Neutrophil (primary cell): ENCODE measurements around the gene TSKS.
A peak's percentile ranks its signal among the peaks of the same experiment; 100 is the strongest.

Experiments used
- H3K27ac ChIP-seq: fragments of 200-600 bp; sonication (generic); 2 replicates; pipeline ENCODE4 v1.5.1; 2016; ENCODE audit warnings: mild to moderate bottlenecking, moderate library complexity
- H3K27me3 ChIP-seq: fragments of 200-600 bp; sonication (generic); 2 replicates; pipeline ENCODE4 v1.6.0; 2016; ENCODE audit warnings: mild to moderate bottlenecking
- H3K36me3 ChIP-seq: fragments of 200-600 bp; sonication (generic); 2 replicates; pipeline ENCODE4 v1.5.1; 2017
- H3K4me1 ChIP-seq, 2 experiments: fragments of 200-600 bp in 1 of 2; sonication (generic) in 1 of 2; 1 replicate in 1 of 2; 2 replicates in 1 of 2; pipeline versions ENCODE4 v1.5.1 to v1.6.1; 2013 to 2016; ENCODE audit warnings: low read depth in 1 of 2, low read length in 1 of 2, mild to moderate bottlenecking in 1 of 2, moderate library complexity in 1 of 2; ENCODE audit not compliant: control insufficient read depth in 1 of 2, insufficient read depth in 1 of 2
- H3K4me3 ChIP-seq, 2 experiments: fragments of 200-600 bp in 1 of 2; sonication (generic) in 1 of 2; 1 replicate in 1 of 2; 2 replicates in 1 of 2; pipeline ENCODE4 v1.5.1; 2013 to 2016; ENCODE audit warnings: low read depth in 1 of 2, low read length in 1 of 2, mild to moderate bottlenecking in 1 of 2, moderate library complexity in 1 of 2
- H3K9me3 ChIP-seq: fragments of 200-600 bp; sonication (generic); 2 replicates; pipeline ENCODE4 v1.5.1; 2016
- TF ChIP-seq, protein P1 (sequence below): fragments of 200-600 bp; sonication (generic); IDR thresholded peaks from 2 replicates; pipeline ENCODE4 v1.5.1; 2016; ENCODE audit warnings: antibody characterized with exemption

The TSKS gene

DNA sequence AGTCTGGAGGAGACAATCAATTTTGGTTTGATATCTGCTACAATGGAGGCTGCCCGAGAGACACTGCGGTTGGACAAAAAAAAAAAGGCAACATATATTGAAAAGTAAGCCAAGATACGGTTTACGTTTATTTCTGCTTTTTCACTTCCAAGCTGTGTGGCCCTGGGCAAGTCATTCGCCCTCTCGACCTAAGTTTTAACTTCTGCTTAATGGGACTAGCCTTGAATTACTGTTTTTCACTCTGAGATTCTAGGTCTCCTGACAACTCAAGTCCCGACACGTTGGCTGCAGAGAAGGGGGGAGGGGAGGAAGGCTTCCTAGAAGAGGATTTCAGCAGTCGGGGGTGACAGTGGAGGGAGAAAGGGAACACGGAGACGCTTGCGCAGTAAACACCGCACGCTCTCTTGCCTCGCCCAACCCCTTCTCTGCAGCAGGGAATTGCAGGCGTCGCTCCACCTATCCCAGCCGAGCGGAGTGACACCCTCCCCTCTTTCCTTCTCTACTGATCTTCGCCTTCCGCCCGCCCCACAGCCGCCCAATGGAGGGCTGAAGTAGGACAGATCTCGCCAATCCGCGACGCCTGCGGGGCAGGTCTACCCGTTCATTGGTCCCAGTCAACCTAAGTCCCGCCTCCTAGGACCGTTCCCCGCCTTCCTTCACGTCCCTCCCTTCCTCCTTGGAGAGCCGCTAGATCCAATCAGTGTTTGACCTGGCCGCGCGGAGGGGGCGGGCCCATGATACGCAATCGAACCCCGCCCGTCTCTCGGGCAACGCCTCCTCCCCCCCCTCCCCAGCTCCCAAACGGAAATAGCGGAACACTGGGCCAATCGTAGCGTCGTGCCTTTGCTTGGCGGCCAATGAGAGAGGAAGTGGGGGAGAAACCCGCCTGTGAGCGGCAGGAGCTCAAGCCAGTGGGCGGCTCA, 3.2 kb upstream of the TSKS start:
- peaks cover 7% of the 10 kb centered on the region for H3K36me3 ChIP-seq
- peaks cover 25 to 30% of the 10 kb centered on the region in 2 experiments for H3K4me1 ChIP-seq
- TF ChIP-seq, protein P1, sequence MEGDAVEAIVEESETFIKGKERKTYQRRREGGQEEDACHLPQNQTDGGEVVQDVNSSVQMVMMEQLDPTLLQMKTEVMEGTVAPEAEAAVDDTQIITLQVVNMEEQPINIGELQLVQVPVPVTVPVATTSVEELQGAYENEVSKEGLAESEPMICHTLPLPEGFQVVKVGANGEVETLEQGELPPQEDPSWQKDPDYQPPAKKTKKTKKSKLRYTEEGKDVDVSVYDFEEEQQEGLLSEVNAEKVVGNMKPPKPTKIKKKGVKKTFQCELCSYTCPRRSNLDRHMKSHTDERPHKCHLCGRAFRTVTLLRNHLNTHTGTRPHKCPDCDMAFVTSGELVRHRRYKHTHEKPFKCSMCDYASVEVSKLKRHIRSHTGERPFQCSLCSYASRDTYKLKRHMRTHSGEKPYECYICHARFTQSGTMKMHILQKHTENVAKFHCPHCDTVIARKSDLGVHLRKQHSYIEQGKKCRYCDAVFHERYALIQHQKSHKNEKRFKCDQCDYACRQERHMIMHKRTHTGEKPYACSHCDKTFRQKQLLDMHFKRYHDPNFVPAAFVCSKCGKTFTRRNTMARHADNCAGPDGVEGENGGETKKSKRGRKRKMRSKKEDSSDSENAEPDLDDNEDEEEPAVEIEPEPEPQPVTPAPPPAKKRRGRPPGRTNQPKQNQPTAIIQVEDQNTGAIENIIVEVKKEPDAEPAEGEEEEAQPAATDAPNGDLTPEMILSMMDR: peak; percentile 42
- no peaks in the 10 kb centered on the region for H3K9me3 ChIP-seq
- H3K4me3 ChIP-seq: peak overlapping the region; percentile 79 to 97
- peak overlapping the region; percentile 97 for H3K27ac ChIP-seq
- no peaks in the 10 kb centered on the region for H3K27me3 ChIP-seq

DNA sequence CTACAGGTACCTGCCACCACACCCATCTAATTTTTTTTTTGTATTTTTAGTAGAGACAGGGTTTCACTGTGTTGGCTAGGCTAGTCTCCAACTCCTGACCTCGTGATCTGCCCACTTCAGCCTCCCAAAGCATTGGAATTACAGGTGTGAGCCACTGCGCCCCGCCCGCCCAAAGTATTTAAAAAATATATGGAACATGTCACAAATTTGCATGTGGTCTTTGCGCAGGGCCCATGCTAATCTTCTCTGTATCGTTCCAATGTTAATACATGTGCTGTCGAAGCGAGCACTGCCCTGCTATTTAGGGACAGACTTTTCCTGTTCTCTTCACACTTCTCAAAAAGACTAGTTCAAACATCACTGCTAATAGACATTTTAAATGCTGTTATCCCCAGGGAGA, 1.2 kb upstream of the TSKS start:
- H3K27me3 ChIP-seq: no peaks in the 10 kb centered on the region
- TF ChIP-seq, protein P1: no peak
- no peaks in the 10 kb centered on the region for H3K36me3 ChIP-seq
- no peak overlapping the region for H3K4me3 ChIP-seq
- H3K27ac ChIP-seq: no peak overlapping the region
- H3K4me1 ChIP-seq: peaks cover 25 to 30% of the 10 kb centered on the region in 2 experiments
- H3K9me3 ChIP-seq: no peaks in the 10 kb centered on the region

DNA sequence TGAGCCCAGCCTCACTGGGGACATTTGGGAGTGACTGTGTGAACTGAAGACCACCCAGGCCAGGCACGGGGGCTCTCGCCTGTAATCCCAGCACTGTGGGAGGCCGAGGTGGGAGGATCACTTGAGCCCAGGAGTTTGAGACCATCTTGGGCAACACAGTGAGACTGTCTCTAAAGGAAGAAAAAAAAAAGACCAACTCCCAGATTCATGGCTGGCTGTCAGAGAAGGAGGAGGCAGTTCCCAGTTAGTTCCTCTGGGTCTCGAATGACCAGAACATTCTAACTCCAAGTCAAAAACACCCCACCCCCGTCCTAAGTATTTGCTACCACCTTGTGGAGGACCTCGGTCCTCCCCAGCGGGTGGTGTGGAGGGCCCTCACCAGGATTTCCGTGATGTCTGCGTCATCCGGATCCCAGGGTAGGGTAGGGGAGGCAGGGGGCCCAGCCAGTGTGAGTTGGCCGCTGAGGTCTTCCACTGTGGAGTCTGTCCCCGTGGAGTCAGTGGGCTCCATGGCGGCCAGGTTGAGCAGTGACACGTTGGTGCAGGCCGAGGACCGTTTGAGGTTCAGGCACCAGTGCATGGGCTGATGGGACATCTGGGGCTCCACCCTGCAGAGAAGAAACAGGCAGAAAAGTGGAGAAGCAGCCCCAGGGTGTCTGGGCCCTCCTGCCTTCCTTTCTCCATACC, 1.3 kb downstream of the TSKS start:
- TF ChIP-seq, protein P1: no peak
- Histone ChIP-seq H3K9me3 (no peaks in the 10 kb centered on the region), H3K27ac (no peak overlapping the region), H3K4me1 (peaks cover 10 to 12% of the 10 kb centered on the region in 2 experiments), H3K36me3 (no peaks in the 10 kb centered on the region), H3K4me3 (no peak overlapping the region), H3K27me3 (peaks cover 8% of the 10 kb centered on the region)

DNA sequence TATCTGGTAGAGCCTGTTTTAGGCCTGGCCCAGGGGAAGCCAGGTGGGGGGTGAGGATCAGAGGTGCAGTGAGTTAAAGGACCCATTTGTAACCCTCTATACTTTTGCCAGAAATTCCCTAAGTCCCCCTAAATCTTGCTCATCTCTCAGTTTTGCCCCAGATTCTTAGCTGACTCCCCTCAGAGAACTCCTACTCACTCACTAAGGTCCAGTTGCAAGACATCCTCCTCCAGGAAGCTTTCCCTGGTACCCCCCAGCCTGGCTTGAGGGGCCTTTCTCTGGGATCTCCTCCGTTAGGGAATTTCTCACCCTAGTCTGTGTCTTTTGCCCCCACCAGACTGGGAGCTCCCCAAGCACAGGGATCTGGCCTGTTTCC, 1.9 kb downstream of the TSKS start:
- no peak overlapping the region for H3K27ac ChIP-seq
- peaks cover 10 to 11% of the 10 kb centered on the region in 2 experiments for H3K4me1 ChIP-seq
- H3K9me3 ChIP-seq: no peaks in the 10 kb centered on the region
- H3K36me3 ChIP-seq: no peaks in the 10 kb centered on the region
- H3K4me3 ChIP-seq: no peak overlapping the region
- peaks cover 8% of the 10 kb centered on the region for H3K27me3 ChIP-seq
- TF ChIP-seq, protein P1: no peak

DNA sequence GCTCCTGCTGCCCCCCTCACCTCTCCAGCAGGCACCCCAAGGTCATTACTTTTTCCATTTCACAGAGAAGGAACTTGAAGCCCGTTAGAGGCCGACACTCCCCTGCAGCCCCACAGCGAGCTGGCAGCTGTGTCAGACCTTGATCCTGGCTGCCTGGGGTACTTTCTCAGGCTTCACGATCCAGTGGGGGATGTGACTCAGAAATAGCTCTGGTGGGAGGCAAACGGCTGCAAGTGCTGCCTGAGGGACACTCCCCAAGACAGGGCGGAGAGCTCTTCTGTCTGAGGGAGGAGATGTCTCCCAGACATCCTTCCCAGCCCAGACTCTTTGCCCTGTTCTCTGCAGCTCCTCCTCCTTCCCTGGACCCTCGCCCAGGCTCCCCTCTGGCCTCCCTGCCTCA, 4.8 kb downstream of the TSKS start:
- H3K4me3 ChIP-seq: no peak overlapping the region
- TF ChIP-seq, protein P1: no peak
- no peaks in the 10 kb centered on the region for H3K9me3 ChIP-seq
- H3K4me1 ChIP-seq: no peaks in the 10 kb centered on the region
- H3K36me3 ChIP-seq: no peaks in the 10 kb centered on the region
- peaks cover 8% of the 10 kb centered on the region for H3K27me3 ChIP-seq
- no peak overlapping the region for H3K27ac ChIP-seq
